GM21423 (cell line): ENCODE results near the gene PSMC4.
"Not testable (repeated sequence)": the region's sequence is repeated elsewhere in the genome, so short reads cannot be mapped to it uniquely, and the experiment has no call there.

Experiments
- ATAC-seq: cut with Tn5 transposase; IDR thresholded peaks from one replicate; pipeline ENCODE4 v1.9.1; 2021; ENCODE audit warnings: mild to moderate bottlenecking, moderate library complexity; ENCODE audit not compliant: unreplicated experiment

PSMC4 gene

GRCh38 chr19:39943586-39943985, 27.4 kb upstream of the PSMC4 start:
- no peak for ATAC-seq

- ATAC-seq, result no peak
Observed at GRCh38 chr19:39946532-39946931, 24.4 kb upstream of the PSMC4 start.

- ATAC-seq, result no peak
Observed at GRCh38 chr19:39949026-39949747, 21.8 kb upstream of the PSMC4 start.

GRCh38 chr19:39951065-39951650, 19.8 kb upstream of the PSMC4 start:
- no peak for ATAC-seq

GRCh38 chr19:39951686-39952085, 19.3 kb upstream of the PSMC4 start:
- ATAC-seq, result no peak

GRCh38 chr19:39953915-39954314, 17.1 kb upstream of the PSMC4 start:
- ATAC-seq, result no peak

- not testable (repeated sequence) for ATAC-seq
Observed at GRCh38 chr19:39957886-39958285, 13.1 kb upstream of the PSMC4 start.

- ATAC-seq, result not testable (repeated sequence)
Observed at GRCh38 chr19:39958942-39959341, 12.0 kb upstream of the PSMC4 start.

GRCh38 chr19:39959407-39959806, 11.6 kb upstream of the PSMC4 start:
- ATAC-seq, result not testable (repeated sequence)

- ATAC-seq, result no peak
Observed at GRCh38 chr19:39963898-39964297, 7.1 kb upstream of the PSMC4 start.

GRCh38 chr19:39966617-39967016, 4.3 kb upstream of the PSMC4 start:
- no peak for ATAC-seq

GRCh38 chr19:39967561-39967960, 3.4 kb upstream of the PSMC4 start:
- ATAC-seq, result no peak

- ATAC-seq, result no peak
Observed at GRCh38 chr19:39968789-39969188, 2.2 kb upstream of the PSMC4 start.

GRCh38 chr19:39969266-39969665, 1.7 kb upstream of the PSMC4 start:
- ATAC-seq, result no peak

- no peak for ATAC-seq
Observed at GRCh38 chr19:39969681-39970424, 1.1 kb upstream of the PSMC4 start.

- no peak for ATAC-seq
Observed at GRCh38 chr19:39970425-39970674, 615 bp upstream of the PSMC4 start.

- ATAC-seq, result no peak
Observed at GRCh38 chr19:39971380-39972035, 543 bp downstream of the PSMC4 start.

- no peak for ATAC-seq
Observed at GRCh38 chr19:39974377-39975155, 3.6 kb downstream of the PSMC4 start.

GRCh38 chr19:39982883-39983282, 11.9 kb downstream of the PSMC4 start:
- no peak for ATAC-seq

GRCh38 chr19:39983695-39984300, 12.8 kb downstream of the PSMC4 start:
- ATAC-seq, result no peak

- no peak for ATAC-seq
Observed at GRCh38 chr19:39986643-39987042, 15.7 kb downstream of the PSMC4 start.
